WERI-Rb-1 (cell line): ENCODE measurements around the gene MYRF.

Source experiments
- DNase-seq: peaks from one replicate; pipeline ENCODE4 v3.0.0-alpha.2; 2020
- H3K27ac ChIP-seq: fragments of 250-450 bp; sonication (Bioruptor Pico); 2 replicates; pipeline ENCODE4 v1.5.1; 2020; ENCODE audit warnings: mild to moderate bottlenecking, moderate library complexity
- H3K27me3 ChIP-seq: fragments of 250-450 bp; sonication (Bioruptor Pico); 2 replicates; pipeline ENCODE4 v1.5.1; 2021; ENCODE audit warnings: mild to moderate bottlenecking, low read depth, moderate library complexity; ENCODE audit not compliant: insufficient read depth, severe bottlenecking
- H3K36me3 ChIP-seq: fragments of 250-450 bp; sonication (Bioruptor Pico); 2 replicates; pipeline ENCODE4 v1.5.1; 2020; ENCODE audit warnings: mild to moderate bottlenecking, moderate library complexity
- H3K4me3 ChIP-seq: 2 replicates; pipeline ENCODE4 v1.5.1; 2011; ENCODE audit warnings: low read depth, mild to moderate bottlenecking, control low read depth, low read length
- H3K9me3 ChIP-seq: fragments of 250-450 bp; sonication (Bioruptor Pico); 2 replicates; pipeline ENCODE4 v1.5.1; 2021; ENCODE audit warnings: mild to moderate bottlenecking, moderate library complexity; ENCODE audit not compliant: severe bottlenecking
- TF ChIP-seq, protein P1 (sequence below): IDR thresholded peaks from 2 replicates; pipeline ENCODE4 v1.5.1; 2011; ENCODE audit warnings: low read depth, mild to moderate bottlenecking, control low read depth, inconsistent platforms, low read length

MYRF gene

DNA sequence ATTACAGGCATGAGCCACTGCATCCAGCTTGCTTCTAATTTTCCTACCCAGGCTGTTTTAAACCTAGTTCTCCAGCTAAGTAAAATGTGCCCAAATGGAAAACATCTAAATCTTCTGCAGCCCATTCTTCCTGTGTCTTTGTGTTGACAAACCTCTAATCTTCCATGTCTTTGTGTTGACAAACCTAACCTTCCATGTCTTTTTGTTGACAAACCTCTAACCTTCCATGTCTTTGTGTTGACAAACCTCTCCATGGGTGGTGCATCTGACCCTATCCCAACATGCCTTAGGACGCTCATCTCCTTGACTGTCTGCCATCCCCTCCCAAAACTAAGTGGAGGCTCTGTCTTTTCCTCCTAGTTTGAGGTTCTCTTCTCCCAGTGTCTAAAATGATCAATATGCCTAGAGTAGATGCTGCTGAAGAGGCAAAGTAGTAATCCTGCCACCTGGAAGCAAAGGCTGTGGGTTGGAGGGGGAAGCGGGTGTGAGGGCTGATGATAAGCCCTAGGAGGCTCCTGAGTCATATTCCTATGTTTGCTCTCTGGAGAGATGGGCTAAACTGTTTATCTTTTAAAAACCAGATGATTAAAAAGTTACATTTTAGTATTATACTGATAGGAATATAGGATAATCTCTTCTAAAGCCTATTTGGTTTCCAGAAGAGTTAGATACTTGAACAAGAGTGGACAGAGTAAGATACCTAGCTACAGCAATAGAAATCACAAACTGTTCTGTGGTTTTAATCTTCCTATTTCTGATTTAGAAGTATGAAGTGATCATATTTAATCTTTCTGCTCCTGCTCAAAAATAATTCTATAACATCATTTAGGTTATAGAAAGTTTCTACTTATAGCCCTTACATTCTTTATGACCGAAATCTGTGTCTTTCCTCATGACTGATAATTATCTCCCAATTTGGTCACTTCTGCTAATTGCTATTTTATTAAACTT, 48.2 kb downstream of the MYRF start:
- Histone ChIP-seq H3K4me3 (no peak overlapping the region), H3K27me3 (no peaks in the 10 kb centered on the region), H3K36me3 (peaks cover 90% of the 10 kb centered on the region), H3K27ac (no peak overlapping the region), H3K9me3 (no peaks in the 10 kb centered on the region)
- no peak for DNase-seq
- TF ChIP-seq, protein P1, sequence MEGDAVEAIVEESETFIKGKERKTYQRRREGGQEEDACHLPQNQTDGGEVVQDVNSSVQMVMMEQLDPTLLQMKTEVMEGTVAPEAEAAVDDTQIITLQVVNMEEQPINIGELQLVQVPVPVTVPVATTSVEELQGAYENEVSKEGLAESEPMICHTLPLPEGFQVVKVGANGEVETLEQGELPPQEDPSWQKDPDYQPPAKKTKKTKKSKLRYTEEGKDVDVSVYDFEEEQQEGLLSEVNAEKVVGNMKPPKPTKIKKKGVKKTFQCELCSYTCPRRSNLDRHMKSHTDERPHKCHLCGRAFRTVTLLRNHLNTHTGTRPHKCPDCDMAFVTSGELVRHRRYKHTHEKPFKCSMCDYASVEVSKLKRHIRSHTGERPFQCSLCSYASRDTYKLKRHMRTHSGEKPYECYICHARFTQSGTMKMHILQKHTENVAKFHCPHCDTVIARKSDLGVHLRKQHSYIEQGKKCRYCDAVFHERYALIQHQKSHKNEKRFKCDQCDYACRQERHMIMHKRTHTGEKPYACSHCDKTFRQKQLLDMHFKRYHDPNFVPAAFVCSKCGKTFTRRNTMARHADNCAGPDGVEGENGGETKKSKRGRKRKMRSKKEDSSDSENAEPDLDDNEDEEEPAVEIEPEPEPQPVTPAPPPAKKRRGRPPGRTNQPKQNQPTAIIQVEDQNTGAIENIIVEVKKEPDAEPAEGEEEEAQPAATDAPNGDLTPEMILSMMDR, result no peak

DNA sequence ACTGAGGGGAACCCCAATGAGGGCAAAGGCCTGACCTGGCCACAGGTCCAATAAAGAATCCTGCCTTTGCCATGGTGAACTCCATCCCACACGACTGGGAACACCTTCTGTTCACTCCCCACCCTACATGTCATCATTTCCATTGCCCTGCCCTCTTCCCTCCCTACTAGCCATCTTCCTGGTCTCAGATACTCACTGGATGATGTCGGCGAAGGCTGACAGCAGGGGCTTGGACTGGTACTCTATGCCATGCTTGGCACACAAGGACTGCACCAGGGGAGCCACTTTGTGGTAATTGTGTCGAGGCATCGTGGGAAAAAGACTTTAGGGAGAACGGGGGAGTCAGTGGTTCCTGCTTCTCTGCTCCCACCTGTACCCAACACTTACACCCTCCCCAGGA, 50.2 kb downstream of the MYRF start:
- Histone ChIP-seq H3K4me3 (no peak overlapping the region), H3K27me3 (no peaks in the 10 kb centered on the region), H3K9me3 (no peaks in the 10 kb centered on the region), H3K36me3 (peaks cover 88% of the 10 kb centered on the region), H3K27ac (no peak overlapping the region)
- TF ChIP-seq, protein P1, result no peak
- no peak for DNase-seq

DNA sequence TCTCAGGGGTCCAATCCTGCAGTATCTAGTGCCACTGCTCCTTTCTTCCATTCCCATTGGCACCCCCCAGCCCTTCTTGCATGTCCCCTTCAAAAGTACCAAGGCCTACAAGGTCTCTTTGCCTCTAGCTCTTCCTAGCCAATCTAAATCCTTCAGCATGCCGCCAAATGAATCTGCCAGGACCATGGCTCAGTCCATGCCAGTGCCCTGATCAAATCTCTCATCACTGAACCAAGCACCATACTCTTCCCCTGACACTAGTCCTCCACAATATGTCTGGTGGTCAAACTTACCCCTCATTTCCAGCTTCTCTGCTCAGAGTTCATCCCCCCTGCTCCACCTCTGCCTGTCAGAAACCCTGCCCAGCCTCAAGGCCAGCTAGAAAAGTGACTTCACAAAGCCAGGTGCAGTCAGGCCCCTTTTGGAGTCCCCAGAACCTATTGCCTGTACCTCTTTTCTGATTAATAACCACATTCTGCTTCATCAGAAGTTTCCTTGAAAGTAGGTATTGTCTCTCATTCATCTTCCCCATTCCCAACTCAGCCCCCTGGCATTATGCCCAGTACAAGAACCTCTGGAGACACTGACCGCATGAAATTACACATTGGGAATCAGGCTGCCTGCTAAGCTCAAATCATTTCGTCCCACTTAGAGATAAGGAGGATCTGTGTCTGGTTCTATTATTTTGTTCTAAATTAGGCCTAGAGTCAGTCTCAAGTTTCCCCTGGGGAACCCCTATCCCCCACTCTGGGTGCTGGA, 51.6 kb downstream of the MYRF start:
- peaks cover 95% of the 10 kb centered on the region for H3K36me3 ChIP-seq
- no peak for DNase-seq
- no peaks in the 10 kb centered on the region for H3K9me3 ChIP-seq
- no peak overlapping the region for H3K4me3 ChIP-seq
- H3K27me3 ChIP-seq, result no peaks in the 10 kb centered on the region
- H3K27ac ChIP-seq, result no peak overlapping the region
- TF ChIP-seq, protein P1, result no peak

DNA sequence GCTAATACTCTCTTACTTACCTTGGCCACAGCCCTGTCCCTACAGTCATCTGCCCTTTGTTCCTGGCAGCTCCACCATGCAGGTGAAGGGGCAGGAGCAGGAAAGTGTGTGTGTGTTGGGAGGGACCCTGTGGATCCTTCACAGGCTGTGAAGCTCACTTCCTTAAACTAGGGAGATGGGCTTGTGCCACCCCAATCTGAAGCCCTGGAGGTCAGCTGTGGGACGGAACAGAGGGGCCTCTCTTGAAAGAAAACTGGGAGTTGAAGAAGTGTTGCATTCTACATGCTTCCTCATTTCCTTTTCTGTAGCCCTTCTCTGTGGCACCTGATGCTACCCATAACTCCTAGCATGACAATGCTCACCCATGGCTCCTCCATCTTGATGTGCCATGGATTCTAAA, 52.7 kb downstream of the MYRF start:
- H3K9me3 ChIP-seq, result no peaks in the 10 kb centered on the region
- TF ChIP-seq, protein P1, result no peak
- peaks cover 95% of the 10 kb centered on the region for H3K36me3 ChIP-seq
- no peak overlapping the region for H3K4me3 ChIP-seq
- DNase-seq, result no peak
- H3K27ac ChIP-seq, result no peak overlapping the region
- H3K27me3 ChIP-seq, result no peaks in the 10 kb centered on the region

DNA sequence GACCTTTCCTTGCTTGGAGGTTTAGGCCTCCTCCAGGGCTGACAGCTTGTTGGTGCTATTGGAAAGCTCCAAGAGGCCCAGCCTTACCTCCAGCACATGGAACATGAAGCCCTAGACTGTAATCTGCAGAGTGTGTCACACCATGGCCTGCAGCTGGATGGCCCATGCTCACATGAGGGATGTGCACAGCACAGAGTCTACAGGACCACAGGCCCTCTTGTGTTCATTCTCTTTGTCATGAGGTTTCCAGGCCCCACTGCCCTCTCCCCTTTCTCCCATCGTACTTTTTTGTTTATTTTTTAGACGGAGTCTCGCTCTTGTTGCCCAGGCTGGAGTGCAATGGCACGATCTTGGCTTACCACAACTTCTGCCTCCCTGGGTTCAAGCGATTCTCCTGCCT, 54.3 kb downstream of the MYRF start:
- H3K36me3 ChIP-seq, result peaks cover 95% of the 10 kb centered on the region
- no peaks in the 10 kb centered on the region for H3K9me3 ChIP-seq
- DNase-seq, result no peak
- H3K27ac ChIP-seq, result no peak overlapping the region
- TF ChIP-seq, protein P1, result no peak
- H3K4me3 ChIP-seq, result no peak overlapping the region
- no peaks in the 10 kb centered on the region for H3K27me3 ChIP-seq
